ENCODE measurements around the gene ITGA5.
"Not testable (repeated sequence)": the region's sequence is repeated elsewhere in the genome, so short reads cannot be mapped to it uniquely, and the experiment has no call there.

Gene ITGA5

GRCh38 chr12:54371328-54372112, 47.5 kb downstream of the ITGA5 start:
- DNase-seq (ENCODE audit: low spot score): no peak

GRCh38 chr12:54370171-54370730, 48.8 kb downstream of the ITGA5 start:
- peak; percentile 89 for DNase-seq (ENCODE audit: low spot score)

- DNase-seq (ENCODE audit: low spot score): no peak
These were observed 49.4 kb downstream of the ITGA5 start for GRCh38 chr12:54369597-54370131.

GRCh38 chr12:54368709-54369596, 50.1 kb downstream of the ITGA5 start:
- peak; percentile 83 for DNase-seq (ENCODE audit: low spot score)

GRCh38 chr12:54368025-54368708, 50.9 kb downstream of the ITGA5 start:
- no peak for DNase-seq (ENCODE audit: low spot score)

GRCh38 chr12:54364413-54364812, 54.7 kb downstream of the ITGA5 start, which contains the start of gene GPR84:
GPR84 (minus strand) TSS chr12:54364486; CDS start chr12:54363851, 635 bp downstream.
- no peak for DNase-seq (ENCODE audit: low spot score)

GRCh38 chr12:54363618-54364017, 55.4 kb downstream of the ITGA5 start:
- no peak for DNase-seq (ENCODE audit: low spot score)

GRCh38 chr12:54363047-54363446, 56.0 kb downstream of the ITGA5 start:
- DNase-seq (ENCODE audit: low spot score): no peak

- peak; percentile 73 for DNase-seq (ENCODE audit: low spot score)
These were observed 58.2 kb downstream of the ITGA5 start for GRCh38 chr12:54360717-54361456.

- DNase-seq (ENCODE audit: low spot score): no peak
These were observed 59.2 kb downstream of the ITGA5 start for GRCh38 chr12:54359762-54360351.

GRCh38 chr12:54358945-54359761, 59.9 kb downstream of the ITGA5 start:
- peak; percentile 95 for DNase-seq (ENCODE audit: low spot score)

GRCh38 chr12:54358191-54358944, 60.7 kb downstream of the ITGA5 start:
- no peak for DNase-seq (ENCODE audit: low spot score)

- no peak for DNase-seq (ENCODE audit: low spot score)
These were observed 61.4 kb downstream of the ITGA5 start for GRCh38 chr12:54357506-54358190.

GRCh38 chr12:54356951-54357356, 62.1 kb downstream of the ITGA5 start:
- no peak for DNase-seq (ENCODE audit: low spot score)

- no peak for DNase-seq (ENCODE audit: low spot score)
These were observed 62.8 kb downstream of the ITGA5 start for GRCh38 chr12:54356228-54356627.

- DNase-seq (ENCODE audit: low spot score): no peak
These were observed 63.8 kb downstream of the ITGA5 start for GRCh38 chr12:54355104-54355815.

GRCh38 chr12:54354271-54354670, 64.8 kb downstream of the ITGA5 start:
- not testable (repeated sequence) for DNase-seq (ENCODE audit: low spot score)
